Kidney glomerular epithelial cell (primary cell): ENCODE results near the gene PRKN.

Experiments
- DNase-seq: peaks from one replicate; lab custom pipeline; 2025; lab: John Stamatoyannopoulos, UW

Gene PRKN

DNA sequence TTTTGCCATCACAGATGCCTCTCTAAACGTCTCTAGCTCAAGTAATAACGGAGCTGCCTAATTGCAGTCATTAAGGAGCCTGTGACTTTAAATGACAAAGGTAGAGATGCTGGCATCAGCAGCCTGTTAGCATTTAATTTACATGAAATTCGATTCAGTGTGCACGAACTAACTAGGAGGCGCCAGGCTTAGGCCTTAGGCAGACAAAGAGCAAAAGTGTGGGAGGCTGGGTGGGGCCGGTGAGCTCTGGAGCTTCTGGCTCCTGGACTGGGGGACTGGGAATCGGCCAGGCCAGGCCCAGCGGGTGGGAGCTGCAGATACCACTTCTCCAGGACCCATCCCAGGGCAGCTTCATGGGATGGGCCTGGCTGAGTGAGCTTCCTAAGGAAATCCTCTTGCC is 1283.7 kb downstream of the PRKN start:
- DNase-seq = peak; percentile 10

DNA sequence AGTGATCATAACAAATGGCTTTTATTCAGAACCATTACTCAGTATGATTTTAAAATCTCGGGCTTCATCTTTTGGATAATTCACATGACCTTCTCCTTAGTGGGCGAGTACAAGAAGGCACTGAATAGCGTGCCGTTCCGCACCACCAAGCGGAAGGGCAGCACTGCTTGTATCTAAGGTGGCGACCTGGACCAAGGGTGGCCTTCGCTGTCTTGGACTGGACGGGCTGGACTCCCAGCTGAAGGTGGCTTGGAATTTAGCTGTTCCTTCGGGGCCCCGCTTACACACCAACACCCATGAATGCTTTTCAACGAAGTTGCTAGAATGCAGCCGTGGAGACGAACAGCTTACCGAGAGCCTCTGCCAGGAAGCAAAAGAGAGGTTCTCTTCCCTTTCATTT is 1285.1 kb downstream of the PRKN start:
- DNase-seq = peak; percentile 64

DNA sequence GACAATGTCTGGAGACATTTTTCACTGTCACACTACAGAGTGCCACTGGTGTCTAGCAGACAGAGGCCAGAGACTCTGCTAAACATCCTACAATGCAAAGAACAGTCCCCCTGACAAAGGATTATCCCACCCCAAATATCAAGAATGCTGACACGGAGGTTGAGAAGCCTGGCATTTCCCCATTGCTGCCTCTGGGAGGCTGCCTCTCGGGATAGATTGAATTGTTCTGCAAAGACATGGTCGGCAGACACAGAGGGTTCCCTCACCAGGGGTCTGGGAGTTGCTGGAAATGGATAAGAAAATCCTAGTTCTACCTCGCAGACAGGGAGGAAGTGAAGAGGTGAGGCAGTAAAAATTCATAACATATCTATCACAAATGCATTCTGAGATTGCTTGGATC is 1287.3 kb downstream of the PRKN start:
- DNase-seq = no peak

GRCh38 chr6:161439093-161439492 is 1288.5 kb downstream of the PRKN start:
- DNase-seq = peak; percentile 81

- DNase-seq = no peak
Observed at GRCh38 chr6:161438430-161439030, 1289.0 kb downstream of the PRKN start.

DNA sequence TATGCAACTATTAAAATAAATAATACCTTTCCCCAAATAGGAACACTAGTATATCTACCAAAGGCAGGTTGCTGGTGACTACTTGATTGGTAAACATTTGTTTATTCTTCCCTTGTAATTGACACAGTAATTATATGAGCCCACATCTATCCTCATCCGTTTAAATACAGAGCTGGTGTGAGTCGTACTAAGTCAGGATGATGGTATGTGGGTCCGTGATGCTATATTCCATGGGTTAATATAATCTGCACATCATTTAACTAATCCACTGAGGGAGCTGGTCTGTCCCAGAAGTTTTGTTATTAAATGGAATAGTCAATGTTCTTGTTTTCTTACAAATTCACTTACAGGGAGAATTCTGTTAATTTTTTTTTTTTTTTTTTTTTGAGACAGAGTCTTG is 1289.7 kb downstream of the PRKN start:
- DNase-seq = no peak

DNA sequence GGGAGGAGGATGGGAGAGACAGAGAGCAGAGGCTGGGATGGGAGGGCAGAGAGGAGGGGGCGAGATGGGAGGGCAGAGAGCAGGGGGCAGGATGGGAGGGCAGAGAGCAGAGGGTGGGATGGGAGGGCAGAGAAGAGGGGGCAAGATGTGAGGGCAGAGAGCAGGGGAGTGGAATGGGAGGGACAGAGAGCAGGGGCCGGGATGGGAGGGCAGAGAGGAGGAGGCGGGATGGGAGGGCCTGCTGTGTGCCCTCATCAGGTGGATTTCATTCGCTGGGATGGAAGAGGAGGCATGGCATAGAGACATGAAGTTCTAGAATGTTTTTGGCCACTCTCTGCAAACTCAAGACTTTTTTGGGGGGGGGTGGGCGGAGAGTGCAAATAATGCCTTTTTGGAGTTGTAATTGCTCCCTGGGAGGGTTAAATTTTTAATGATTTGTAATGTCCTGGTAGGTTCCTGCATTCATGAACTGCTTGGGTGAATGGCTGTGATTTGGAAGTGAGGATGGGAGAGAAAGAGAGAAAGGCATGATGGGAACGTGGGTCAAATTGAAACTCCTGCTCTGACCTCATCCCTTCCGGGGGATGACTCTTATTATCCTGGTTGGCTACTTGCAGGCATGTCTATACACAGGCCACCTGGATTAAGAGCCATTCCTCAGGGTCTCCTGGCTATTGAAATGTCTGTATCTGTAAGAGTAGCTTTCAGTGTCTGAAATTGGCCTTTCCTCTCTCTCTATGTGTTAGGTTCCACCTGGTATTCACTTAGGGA is 1291.3 kb downstream of the PRKN start:
- peak; percentile 40 for DNase-seq

DNA sequence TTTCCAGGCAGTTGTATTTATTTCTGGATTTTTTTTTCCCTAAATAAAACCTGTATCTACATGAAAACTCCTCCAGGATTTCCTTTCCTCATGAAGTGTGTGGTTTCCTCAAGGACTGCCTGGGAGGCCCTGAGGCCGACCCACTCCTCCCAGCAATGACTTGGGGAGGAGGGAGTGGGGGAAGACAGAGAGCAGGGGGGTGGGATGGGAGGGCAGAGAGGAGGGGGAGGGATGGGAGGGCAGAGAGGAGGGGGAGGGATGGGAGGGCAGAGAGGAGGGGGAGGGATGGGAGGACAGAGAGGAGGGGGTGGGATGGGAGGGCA is 1291.9 kb downstream of the PRKN start:
- DNase-seq = no peak

DNA sequence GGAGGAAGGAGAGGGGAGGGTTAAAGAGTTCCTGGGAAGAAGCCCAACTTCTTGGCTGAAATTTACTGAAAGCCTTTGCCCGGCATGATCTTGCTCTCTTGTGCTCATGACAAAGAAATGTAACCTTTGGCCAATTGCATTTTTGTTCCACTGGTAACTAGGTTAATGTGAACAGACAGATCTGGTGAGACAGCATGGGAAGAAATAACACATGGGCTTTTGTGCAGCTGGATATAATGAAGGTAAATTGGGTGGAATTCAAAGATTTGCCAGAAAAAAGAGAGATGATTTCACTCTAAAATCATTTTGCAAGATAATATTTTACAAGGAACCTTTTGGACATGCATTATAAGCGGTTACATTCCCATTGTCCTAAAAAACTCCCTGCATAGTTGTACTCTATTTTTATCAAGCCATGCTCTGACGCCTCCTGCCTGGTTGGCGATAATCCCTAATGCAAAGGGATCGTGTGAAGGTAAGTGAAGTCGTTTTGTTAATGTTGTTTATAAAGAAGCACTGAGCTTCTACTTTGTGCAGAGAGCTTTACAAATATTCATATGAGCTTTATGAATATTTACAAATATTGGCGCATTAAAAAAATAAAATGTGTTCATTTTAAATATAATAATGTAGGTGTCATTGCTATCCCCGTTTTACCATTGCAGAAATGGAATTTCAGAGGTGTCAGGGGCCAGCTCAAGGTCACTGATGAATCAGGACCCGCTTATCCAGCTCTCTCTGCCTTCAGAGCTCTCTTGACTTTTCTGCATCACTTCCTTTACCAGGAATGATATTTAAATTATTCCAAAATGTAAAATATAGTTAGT is 1292.4 kb downstream of the PRKN start:
- peak; percentile 97 for DNase-seq

DNA sequence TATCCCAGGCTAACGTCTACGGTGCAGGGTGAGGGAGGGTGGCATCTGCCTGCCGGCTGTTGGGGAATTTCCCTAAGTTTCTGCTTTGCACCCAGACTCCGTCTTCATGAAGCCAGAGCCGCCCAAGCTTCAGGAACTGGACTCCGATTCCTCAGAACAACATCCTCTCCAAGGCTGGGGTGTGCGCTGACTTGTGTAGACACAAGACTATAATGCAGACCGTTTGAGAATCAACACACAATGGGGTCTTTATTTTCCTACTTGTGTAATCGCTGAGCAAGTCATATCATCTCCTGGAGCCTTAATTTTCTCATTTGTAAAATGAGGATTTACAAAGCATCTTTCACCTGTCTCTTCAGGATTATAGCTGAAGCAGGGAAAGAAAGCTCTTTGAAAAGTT is 1293.2 kb downstream of the PRKN start:
- peak; percentile 60 for DNase-seq

DNA sequence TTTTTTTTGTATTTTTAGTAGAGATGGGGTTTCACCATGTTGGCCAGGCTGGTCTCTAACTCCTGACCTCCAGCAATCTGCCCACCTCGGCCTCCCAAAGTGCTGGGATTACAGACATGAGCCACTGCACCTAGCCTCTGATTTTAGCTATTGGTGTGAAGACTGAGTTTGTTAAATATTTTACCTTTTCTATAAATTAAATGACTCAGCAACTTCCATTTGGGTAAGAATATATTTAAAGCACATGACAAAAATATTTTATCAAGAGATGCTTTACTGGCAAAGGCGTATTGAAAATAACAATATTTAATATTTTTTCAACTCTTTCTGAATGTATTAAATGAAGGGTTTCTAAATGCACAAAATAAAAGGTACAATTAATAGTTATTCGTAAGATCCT is 1295.0 kb downstream of the PRKN start:
- no peak for DNase-seq

GRCh38 chr6:161429921-161430490 is 1297.6 kb downstream of the PRKN start:
- DNase-seq = no peak

DNA sequence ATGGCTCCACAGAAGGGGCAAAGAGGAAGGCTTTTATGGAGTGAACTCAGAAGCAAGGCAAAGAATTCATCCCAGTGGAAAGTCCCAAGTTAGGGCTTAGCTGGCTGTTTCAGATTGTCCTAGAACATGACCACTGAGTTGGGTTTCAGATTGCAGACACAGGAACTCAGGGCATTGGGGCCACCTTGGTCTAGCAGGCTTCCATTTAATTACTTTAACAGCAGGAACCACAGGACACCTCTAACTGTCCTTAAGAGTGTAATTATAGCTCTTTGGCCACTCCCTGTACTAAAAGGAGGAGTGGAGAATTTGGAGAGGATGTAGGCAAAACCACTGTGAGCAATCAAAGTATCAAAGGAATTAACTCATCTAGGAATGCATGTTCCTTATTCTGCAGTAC is 1303.1 kb downstream of the PRKN start:
- DNase-seq = no peak

DNA sequence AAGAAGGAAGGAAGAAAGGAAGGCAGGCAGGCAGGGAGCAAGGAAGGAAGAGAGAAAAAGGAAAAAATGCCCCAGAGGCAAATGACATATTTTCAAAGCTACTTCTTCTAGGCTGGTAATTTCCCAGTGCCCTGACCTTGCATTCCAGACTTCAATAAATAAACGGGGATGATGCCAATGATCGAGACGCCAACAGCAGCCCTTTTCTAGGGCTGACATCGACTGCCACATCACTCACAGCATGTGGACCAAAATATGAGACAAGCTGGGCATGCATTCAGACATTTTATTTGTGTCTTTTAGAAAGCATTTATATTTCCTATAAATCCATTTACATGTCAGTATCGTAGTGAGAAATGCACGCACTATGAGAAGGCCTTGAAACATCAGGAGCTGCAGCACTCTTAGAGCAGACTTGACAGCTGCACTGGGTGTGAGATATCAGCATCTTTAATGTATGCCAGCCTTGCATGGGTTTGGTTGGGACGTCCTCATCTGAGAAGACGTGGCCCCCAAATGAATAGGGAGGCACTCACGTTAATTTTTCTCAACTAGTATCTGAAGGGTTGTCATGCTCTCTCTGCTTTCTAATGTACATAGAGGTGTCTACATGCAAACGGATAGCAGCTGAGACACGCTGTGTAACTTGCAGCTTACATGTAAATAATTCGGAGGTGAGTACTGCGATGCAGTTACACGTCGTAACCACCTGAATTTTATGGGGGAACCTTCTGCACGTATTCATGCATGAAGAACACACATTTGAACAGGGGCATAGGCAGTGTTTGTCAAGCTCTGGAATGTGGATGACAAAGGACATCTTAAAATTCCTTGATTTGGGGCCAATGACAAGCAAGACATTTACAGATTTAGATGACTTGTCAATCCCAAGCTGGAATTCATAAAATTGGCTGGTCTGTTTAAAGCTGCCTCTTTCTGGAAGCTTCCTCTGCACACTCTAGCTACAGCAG is 1304.6 kb downstream of the PRKN start:
- DNase-seq = peak; percentile 74

- peak; percentile 87 for DNase-seq
Observed at GRCh38 chr6:161418463-161418945, 1309.1 kb downstream of the PRKN start.

GRCh38 chr6:161417717-161418462 is 1309.7 kb downstream of the PRKN start:
- peak; percentile 69 for DNase-seq

DNA sequence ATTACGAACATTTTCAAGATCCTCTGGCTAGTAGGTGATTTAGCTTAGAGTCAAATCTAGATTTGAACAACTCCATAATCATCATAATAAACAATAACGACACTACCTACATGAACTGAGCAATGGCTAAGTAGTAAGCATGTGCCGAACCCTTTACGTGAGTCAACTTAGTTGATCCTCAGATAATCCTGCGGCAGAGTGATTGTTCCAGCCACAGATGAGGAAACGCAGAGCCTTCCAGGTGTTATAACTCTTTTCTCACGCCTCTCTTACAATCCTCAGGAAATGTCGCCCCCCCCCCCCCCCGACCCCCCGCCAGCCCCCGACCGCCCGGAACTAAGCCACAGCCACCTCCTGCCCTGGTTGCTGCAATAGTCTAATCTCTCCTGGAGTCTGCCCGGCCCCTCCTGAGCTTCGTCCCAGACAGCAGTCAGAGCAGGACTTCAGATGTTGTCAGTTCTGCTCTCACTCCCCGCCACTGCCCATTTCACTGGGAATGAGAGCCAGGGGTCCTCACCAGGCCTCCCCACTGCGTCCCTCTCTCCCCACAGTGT is 1312.2 kb downstream of the PRKN start:
- DNase-seq = no peak

GRCh38 chr6:161414707-161415106 is 1312.9 kb downstream of the PRKN start:
- DNase-seq = no peak

DNA sequence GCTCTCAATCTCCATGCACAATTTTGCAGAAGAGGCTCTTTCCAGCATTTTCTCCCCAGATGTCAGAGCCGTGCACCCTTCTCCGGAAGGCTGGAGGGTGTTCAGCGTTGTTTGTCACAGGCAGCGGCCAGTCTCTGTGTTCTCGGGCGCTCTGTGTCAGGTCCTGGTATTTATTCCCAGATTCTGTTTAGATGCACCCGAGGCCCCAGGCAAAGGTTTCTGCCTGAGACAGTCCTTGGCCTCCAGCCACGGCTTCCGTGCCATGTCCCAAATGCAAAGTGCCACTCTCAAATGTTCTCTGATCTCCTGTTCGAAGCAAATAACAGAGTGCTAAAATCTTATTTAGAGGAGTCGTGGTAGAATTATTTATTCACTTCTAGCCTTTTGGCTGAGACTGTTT is 1313.4 kb downstream of the PRKN start:
- no peak for DNase-seq

DNA sequence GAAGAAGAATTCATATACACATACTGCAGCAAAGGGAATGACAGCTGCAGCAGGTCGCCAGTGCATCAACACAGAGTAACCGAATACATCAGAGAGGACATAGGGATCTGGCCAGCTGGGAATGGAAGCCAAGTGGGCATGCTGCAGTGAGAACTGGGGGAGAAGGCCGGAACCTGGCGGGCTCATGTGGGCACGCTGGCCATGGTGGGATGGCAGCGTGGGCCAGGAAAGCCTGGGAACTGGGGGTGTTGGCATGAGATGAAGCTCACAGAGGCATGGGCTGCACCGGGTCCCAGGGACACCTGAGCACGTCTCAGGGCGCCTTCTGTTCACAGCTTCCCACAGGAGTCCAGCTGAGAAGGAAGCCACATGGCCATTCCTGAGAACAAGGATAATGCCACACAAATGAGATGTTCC is 1314.2 kb downstream of the PRKN start:
- DNase-seq = no peak
